GM13977 (cell line): Measurements from ENCODE around the gene UPK3A.

Experiments
- DNase-seq: peaks from one replicate; pipeline ENCODE4 v3.0.0; 2012; ENCODE audit warnings: low spot score
- CTCF ChIP-seq: IDR thresholded peaks from 2 replicates; pipeline ENCODE4 v1.5.1; 2012; ENCODE audit warnings: mild to moderate bottlenecking, control low read depth; ENCODE audit not compliant: insufficient read depth; ENCODE audit errors: extremely low read depth, missing control alignments
- in situ Hi-C: fragments of 300-500 bp; cut with MboI; formaldehyde crosslinking; loops from one replicate; pipeline ENCODE4 v1.12.0; 2022; ENCODE audit warnings: low sequenced_read_pairs, low pct_unique_long_range_greater_than_20kb, mixed read lengths, inconsistent platforms; ENCODE audit not compliant: unreplicated experiment

Gene UPK3A

GRCh38 chr22:45238957-45239680 is 45.6 kb upstream of the UPK3A start:
- in situ Hi-C loops: no loop called here
- no peak for TF ChIP-seq CTCF
- DNase-seq: no peak

DNA sequence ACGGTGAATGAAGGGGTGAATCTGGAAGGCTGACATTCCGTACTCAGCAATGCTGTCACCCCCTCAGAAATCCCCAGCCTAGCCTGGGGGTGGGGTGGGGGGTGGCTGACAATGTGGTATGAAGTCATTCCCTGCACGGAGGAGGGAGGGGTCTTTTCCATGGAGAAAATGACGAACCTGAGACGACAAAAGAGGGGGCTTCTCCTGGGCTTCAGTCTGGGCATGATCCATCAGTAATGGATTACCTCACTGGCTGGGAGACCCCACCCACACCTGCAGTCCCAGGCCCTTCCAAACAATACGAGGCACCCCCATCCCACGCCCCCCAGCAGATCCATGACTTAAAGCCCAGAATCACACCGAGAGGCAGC is 45.1 kb upstream of the UPK3A start:
- TF ChIP-seq CTCF: no peak
- DNase-seq: no peak
- in situ Hi-C loops: no loop called here

DNA sequence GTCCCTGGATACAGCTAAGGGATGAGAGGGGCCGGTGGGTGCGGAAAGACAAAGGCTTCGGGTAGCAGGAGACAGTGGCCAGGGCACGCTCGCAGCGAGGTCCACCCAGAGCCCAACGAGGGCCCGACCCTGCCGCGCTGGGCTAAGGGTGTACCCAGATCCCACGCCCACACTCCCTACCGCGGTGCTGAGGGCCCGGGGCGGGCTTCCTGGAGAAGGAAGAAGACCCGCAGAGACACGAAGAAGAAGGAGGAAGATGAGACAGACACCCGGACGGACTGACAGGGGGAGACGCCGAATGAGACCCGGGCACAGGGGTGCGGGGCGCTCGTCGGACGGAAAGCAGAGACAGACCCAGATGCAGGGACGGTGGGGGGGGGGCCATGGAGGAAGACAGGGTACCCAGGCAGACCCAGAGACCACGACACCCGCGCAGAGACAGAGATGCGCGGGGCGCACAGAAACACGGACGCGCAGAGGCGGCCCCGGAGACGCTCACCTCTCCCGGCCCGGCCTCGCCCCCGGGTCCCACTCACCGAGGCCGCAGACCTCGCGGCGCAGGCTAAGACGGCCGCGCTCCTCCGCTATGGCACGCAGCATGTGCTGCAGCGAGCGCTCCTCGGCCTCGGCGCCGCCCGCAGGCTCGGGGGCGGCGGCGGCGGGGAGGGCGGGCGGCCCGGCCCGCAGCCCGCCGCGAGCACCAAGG is 44.5 kb upstream of the UPK3A start:
- in situ Hi-C loops: no loop called here
- TF ChIP-seq CTCF: no peak
- DNase-seq: no peak

DNA sequence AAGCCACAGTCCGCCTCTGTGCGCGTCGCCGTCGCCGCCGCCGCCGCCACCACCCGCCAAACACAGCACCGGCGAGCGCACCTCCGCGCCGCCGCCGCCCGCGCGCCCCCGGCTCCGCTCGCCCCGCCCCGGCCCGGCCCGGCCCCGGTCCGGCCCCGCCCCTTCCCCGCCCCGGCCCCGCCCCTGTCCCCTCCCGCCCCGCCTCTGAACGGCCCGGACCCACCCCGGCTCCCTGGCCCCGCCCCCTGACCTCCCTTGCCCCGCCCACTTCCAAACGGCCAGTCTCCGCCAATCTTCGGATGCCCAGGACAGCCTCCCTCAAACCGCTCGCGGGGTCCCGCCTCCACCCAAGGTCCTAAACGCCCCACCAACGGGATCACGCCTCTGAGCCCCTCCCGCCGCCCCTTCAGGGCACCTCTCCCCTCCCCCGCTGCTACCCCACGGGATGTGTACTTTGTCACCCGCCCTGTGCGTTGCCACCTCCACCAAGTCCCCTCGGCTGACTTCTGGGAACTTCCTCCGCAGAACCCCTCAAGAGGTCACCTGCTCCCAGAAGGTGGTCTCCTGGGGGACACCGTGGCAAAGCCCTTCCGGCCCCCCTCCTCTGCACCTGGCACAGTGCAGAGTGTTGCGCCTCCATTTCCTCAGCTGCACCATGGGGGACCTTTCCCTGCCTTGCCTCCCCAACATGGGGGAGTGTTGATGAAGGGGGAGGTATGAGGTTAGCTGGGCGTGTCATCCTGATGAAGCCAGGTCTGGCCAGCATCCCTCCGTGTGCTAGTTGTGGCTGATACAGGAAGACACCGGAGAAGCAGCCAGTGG is 43.7 kb upstream of the UPK3A start, which contains the start of gene KIAA0930:
Gene KIAA0930 (minus strand): TSS at position 85 of the 822 bp plus-strand sequence. CDS start 191 bp downstream, outside the sequence.
- peak; percentile 98 for DNase-seq
- in situ Hi-C loops: no loop called here

GRCh38 chr22:45242778-45243191 is 42.0 kb upstream of the UPK3A start:
- DNase-seq: no peak
- in situ Hi-C loops: no loop called here
- TF ChIP-seq CTCF: no peak

More for the DNA sequence above, 43.7 kb upstream of the UPK3A start, which contains the start of gene KIAA0930:
- no peak for TF ChIP-seq CTCF

GRCh38 chr22:45244916-45245315 is 39.8 kb upstream of the UPK3A start:
- in situ Hi-C loops: no loop called here
- DNase-seq: no peak
- TF ChIP-seq CTCF: no peak
